GM10248 (cell line): Measurements from ENCODE around the gene CACNA2D3.

ENCODE experiments used
- CTCF ChIA-PET: fragments of 300-600 bp; sonication (Branson Sonifier 250); formaldehyde crosslinking; extraction: SDS; loops from one replicate; lab custom pipeline; 2021; ENCODE audit warnings: antibody characterized with exemption; lab: Yijun Ruan, JAX
- POLR2A ChIA-PET: fragments of 350-650 bp; sonication (Branson Sonifier 250); formaldehyde crosslinking; extraction: SDS; loops from one replicate; lab custom pipeline; 2020; ENCODE audit warnings: antibody characterized with exemption; lab: Yijun Ruan, JAX
- DNase-seq: peaks from one replicate; pipeline ENCODE4 v3.0.0; 2012; ENCODE audit errors: extremely low spot score
- TF ChIP-seq, protein P1 (sequence below): IDR thresholded peaks from 2 replicates; pipeline ENCODE4 v1.5.1; 2012; ENCODE audit warnings: mild to moderate bottlenecking, low read depth; ENCODE audit errors: extremely low read depth, missing control alignments, control extremely low read depth

CACNA2D3 gene

DNA sequence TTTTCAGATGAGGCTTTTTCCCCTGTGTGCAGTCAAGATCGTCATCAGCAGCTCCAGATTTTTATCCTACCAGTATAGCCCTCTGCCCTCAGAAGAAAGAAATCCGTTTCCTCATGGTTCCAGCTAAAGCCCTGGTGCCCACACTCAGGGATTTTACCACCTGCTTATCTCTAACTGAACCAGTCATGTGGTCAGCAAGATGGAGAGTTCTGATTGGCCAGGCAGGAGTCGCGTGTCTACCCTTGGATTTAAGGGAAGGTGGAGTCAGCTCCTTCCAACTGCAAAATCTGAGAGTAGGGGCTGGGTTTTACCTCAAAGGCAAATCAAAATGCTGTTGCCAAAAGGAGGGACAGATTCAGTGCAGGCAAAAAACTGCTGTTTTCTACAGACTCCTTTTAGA is 670.2 kb downstream of the CACNA2D3 start:
- POLR2A ChIA-PET = no interaction called here
- no peak for DNase-seq
- TF ChIP-seq, protein P1, sequence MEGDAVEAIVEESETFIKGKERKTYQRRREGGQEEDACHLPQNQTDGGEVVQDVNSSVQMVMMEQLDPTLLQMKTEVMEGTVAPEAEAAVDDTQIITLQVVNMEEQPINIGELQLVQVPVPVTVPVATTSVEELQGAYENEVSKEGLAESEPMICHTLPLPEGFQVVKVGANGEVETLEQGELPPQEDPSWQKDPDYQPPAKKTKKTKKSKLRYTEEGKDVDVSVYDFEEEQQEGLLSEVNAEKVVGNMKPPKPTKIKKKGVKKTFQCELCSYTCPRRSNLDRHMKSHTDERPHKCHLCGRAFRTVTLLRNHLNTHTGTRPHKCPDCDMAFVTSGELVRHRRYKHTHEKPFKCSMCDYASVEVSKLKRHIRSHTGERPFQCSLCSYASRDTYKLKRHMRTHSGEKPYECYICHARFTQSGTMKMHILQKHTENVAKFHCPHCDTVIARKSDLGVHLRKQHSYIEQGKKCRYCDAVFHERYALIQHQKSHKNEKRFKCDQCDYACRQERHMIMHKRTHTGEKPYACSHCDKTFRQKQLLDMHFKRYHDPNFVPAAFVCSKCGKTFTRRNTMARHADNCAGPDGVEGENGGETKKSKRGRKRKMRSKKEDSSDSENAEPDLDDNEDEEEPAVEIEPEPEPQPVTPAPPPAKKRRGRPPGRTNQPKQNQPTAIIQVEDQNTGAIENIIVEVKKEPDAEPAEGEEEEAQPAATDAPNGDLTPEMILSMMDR = no peak
- CTCF ChIA-PET = no interaction called here

DNA sequence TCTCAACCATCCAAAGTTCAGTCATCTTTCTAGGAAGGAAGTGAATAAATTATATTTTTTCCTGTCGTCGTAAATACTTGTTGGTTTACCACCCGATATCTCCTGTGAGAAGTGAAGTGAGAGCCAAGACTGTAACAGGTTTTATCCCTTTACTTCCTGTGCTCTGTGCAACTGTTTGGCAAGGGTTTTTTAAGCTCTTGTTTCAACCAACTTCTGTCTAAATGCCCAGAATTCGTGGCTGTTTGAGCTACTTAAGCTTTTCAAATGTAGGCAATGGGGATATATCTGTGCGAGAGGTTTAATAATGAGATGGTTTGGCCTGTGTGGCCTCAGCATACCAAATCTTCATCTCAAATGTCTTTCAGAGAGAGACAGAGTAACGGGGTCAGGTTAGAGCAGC is 670.8 kb downstream of the CACNA2D3 start:
- DNase-seq = no peak
- ChIA-PET CTCF (no interaction called here), POLR2A (no interaction called here)
- TF ChIP-seq, protein P1 = no peak

DNA sequence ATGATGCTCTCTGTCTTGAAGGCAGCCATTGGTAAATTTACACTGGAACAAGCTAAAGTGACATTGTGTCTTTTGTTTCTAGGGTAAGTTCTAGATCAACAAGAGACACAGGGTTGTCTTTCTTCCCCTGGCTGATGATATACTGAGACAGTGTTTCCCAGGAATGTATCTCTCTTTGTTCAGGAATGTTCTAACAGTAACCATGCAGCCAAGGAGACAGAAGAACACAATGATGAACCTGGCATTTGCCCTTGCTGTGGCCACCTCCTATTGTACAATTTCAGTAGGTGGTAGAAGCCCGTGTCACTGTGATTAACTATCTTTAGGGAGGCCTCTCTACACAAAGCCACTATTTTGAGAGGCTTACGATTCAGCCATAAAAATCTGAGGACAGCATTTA is 674.8 kb downstream of the CACNA2D3 start:
- TF ChIP-seq, protein P1 = no peak
- POLR2A ChIA-PET = no interaction called here
- DNase-seq = no peak
- CTCF ChIA-PET = no interaction called here

DNA sequence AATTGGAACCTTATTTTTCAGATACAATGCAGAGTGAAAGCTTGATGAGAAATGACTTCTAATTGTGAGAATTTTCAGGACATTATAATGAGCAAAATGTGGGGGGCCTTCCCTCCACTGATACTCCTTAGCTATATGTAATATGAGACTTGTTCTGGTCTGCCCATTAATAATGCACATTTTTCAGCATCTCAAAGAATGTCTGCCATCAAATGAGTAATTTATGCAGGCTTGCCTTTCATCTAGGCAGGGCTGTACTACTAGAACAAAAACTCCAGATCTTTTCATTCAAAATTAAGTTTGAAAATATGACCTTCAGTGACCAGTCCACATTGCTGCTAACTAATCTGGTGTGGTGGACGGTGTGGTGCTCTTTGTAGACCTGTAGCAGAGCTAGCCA is 678.1 kb downstream of the CACNA2D3 start:
- CTCF ChIA-PET = no interaction called here
- DNase-seq = no peak
- TF ChIP-seq, protein P1 = no peak
- POLR2A ChIA-PET = no interaction called here

DNA sequence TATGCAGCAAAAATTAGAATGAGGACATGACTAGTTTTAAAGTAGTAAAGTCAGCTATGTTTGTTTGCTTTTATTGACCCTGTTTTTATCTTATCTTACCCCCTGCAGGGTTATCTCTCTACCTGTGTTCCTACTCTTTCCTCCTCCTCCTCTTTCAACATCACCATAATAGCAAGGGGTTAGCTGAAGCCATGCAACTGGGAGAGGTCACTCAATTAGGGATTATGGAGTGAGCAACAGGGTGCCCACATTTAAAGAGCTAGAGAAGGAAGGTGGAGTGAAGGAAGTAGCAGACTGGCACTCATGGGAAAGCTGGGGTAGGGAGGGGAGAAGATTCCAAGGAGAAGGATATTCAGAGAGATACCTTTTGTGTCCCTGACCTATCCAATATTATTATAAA is 679.6 kb downstream of the CACNA2D3 start:
- TF ChIP-seq, protein P1 = no peak
- CTCF ChIA-PET = no interaction called here
- POLR2A ChIA-PET = no interaction called here
- DNase-seq = no peak

DNA sequence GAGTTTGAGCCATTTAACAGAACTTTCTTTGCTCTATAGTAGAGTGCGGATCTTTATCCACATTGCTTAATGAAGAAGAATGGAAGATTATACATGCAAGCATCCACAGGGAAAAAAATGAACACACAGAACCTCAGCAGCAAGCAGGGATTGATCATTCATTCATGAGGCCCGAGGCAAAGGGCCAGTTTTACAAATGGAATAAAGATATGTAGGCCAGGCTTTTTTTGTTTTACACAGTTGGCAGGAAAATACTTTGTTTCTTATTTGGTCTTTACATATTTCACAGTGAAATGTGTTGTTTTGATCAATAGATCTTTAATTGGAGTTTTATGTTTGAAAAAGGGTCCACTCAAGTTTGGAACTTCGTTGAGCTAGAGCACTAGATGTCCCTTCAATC is 688.0 kb downstream of the CACNA2D3 start:
- TF ChIP-seq, protein P1 = no peak
- POLR2A ChIA-PET = no interaction called here
- CTCF ChIA-PET = no interaction called here
- no peak for DNase-seq

DNA sequence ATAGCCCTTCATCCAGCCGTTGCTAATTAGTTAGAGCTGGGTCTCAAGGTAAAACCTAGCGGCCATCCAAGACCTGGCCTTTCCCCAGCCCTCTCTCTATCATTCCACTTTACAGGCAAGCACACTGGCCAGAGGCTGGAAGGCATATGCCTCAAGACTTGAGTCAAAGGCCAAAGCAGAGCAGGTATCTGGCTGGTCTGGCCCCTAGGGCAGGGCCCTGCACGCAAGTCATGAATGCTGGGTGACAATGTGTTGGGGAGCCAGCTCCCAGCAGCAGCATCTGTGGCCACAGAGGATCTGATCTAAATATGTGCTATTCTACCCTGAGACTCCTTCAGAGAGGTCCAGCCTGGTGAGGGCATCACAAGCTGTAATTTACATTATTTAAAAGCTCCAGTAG is 691.9 kb downstream of the CACNA2D3 start:
- ChIA-PET POLR2A (no interaction called here), CTCF (no interaction called here)
- TF ChIP-seq, protein P1 = no peak
- no peak for DNase-seq
